Peyer's patch (tissue), 4 donors: ENCODE measurements around the gene SLC44A3. TPM values are rescaled to one million over a fixed set of nuclear protein-coding genes. Genes with fewer than 3 reads are reported as not detected.

ENCODE experiments used
- DNase-seq, 3 donors: peaks; one replicate each; pipeline ENCODE4 v3.0.0-alpha.2; 2017 to 2019
- H3K27ac ChIP-seq, 4 donors: fragments of 200-600 bp; sonication (generic); one replicate each; pipeline ENCODE4 v1.5.1; 2016 to 2019
- H3K27me3 ChIP-seq, 2 donors: fragments of 200-600 bp; sonication (generic); one replicate each; pipeline ENCODE4 v1.5.1; 2019
- H3K36me3 ChIP-seq, 3 donors: fragments of 200-600 bp; sonication (generic); one replicate each; pipeline ENCODE4 v1.5.1; 2016 to 2019
- H3K4me1 ChIP-seq, 4 donors: fragments of 200-600 bp; sonication (generic); one replicate each; pipeline ENCODE4 v1.5.1; 2016 to 2019
- H3K4me3 ChIP-seq, 4 donors: fragments of 200-600 bp; sonication (generic); 1 replicate in 3 of 4; 2 replicates in 1 of 4; pipeline ENCODE4 v1.5.1; 2016 to 2019; ENCODE audit warnings: mild to moderate bottlenecking in 1 of 4
- H3K9me3 ChIP-seq, 4 donors: fragments of 200-600 bp; sonication (generic); one replicate each; pipeline ENCODE4 v1.5.1; 2016 to 2019; ENCODE audit warnings: mild to moderate bottlenecking in 1 of 4
- CTCF ChIP-seq, 6 experiments: fragments of 450-650 bp in 4 of 6; fragments of 200-600 bp in 2 of 6; sonication (generic) in 1 of 6; IDR thresholded peaks; one replicate each; pipeline ENCODE4 v1.5.1; 2017 to 2019; ENCODE audit warnings: antibody characterized with exemption in 6 of 6, mild to moderate bottlenecking in 3 of 6, moderate library complexity in 1 of 6
- POLR2A ChIP-seq, 2 donors: fragments of 450-650 bp; IDR thresholded peaks; one replicate each; pipeline ENCODE4 v1.5.1; 2017; ENCODE audit warnings: antibody characterized with exemption in 2 of 2, mild to moderate bottlenecking in 2 of 2, moderate library complexity in 2 of 2
- total RNA-seq, 4 donors: library from RNA; depleted of rRNA; stranded (reverse); fragments of >200 nt; gene quantifications; one replicate each; pipeline ENCODE4 v1.1.0, GENCODE V29; 2016

SLC44A3 gene
- total RNA-seq: 10 to 100 TPM; 26.4 to 49.0 (median 40.0) TPM

- peak in 3 of 6 experiments; percentile 10 to 28 (median 17) for TF ChIP-seq CTCF (IDR thresholded peaks at IDR 0.05)
- peak in 1 of 2 donors; percentile 51 for TF ChIP-seq POLR2A (IDR thresholded peaks at IDR 0.05)
- DNase-seq: peak in 2 of 3 donors; percentile 71 to 84
Measured at GRCh38 chr1:94819945-94820746, at the start of gene SLC44A3. TSS of gene SLC44A3 (plus strand) at chr1:94820357. CDS start at chr1:94820452, 95 bp downstream.

GRCh38 chr1:94772230-94772641 lies 47.9 kb upstream of the SLC44A3 start:
- DNase-seq: no peak
- Histone ChIP-seq H3K27ac (peak overlapping the region in 2 of 4 donors; percentile 47 to 56), H3K4me3 (no peak overlapping the region), H3K4me1 (no peaks in the 10 kb centered on the region), H3K36me3 (no peaks in the 10 kb centered on the region), H3K9me3 (no peaks in the 10 kb centered on the region), H3K27me3 (no peaks in the 10 kb centered on the region)
- no peak for TF ChIP-seq POLR2A (IDR thresholded peaks at IDR 0.05)
- TF ChIP-seq CTCF (IDR thresholded peaks at IDR 0.05): no peak

More at GRCh38 chr1:94819945-94820746, at the start of gene SLC44A3:
- no peaks in the 10 kb centered on the region for H3K27me3 ChIP-seq
- H3K4me1 ChIP-seq: peaks cover 0 to 12% (median 4%) of the 10 kb centered on the region in 4 donors
- peak within 1 kb of the TSS; percentile 45 to 92 (median 60) for H3K4me3 ChIP-seq
- H3K36me3 ChIP-seq: no peaks in the 10 kb centered on the region
- no peaks in the 10 kb centered on the region for H3K9me3 ChIP-seq
- peak within 1 kb of the TSS; percentile 13 to 96 (median 82) for H3K27ac ChIP-seq

- H3K36me3 ChIP-seq: no peaks in the 10 kb centered on the region
- TF ChIP-seq POLR2A (IDR thresholded peaks at IDR 0.05): no peak
- no peaks in the 10 kb centered on the region for H3K4me1 ChIP-seq
- DNase-seq: no peak
- no peak overlapping the region for H3K4me3 ChIP-seq
- H3K9me3 ChIP-seq: no peaks in the 10 kb centered on the region
- peak overlapping the region in 2 of 4 donors; percentile 47 to 54 for H3K27ac ChIP-seq
- H3K27me3 ChIP-seq: no peaks in the 10 kb centered on the region
Measured at GRCh38 chr1:94772845-94773244, 47.3 kb upstream of the SLC44A3 start.

GRCh38 chr1:94773296-94773809 lies 46.8 kb upstream of the SLC44A3 start:
- DNase-seq: no peak
- H3K36me3 ChIP-seq: no peaks in the 10 kb centered on the region
- no peaks in the 10 kb centered on the region for H3K4me1 ChIP-seq
- no peaks in the 10 kb centered on the region for H3K27me3 ChIP-seq
- no peaks in the 10 kb centered on the region for H3K9me3 ChIP-seq
- TF ChIP-seq POLR2A (IDR thresholded peaks at IDR 0.05): no peak
- no peak for TF ChIP-seq CTCF (IDR thresholded peaks at IDR 0.05)
- peak overlapping the region in 2 of 4 donors; percentile 47 to 54 for H3K27ac ChIP-seq
- H3K4me3 ChIP-seq: no peak overlapping the region

- no peaks in the 10 kb centered on the region for H3K9me3 ChIP-seq
- H3K4me3 ChIP-seq: no peak overlapping the region
- peak overlapping the region in 2 of 4 donors; percentile 7 to 54 for H3K27ac ChIP-seq
- no peaks in the 10 kb centered on the region for H3K36me3 ChIP-seq
- no peak for DNase-seq
- no peak for TF ChIP-seq POLR2A (IDR thresholded peaks at IDR 0.05)
- TF ChIP-seq CTCF (IDR thresholded peaks at IDR 0.05): no peak
- no peaks in the 10 kb centered on the region for H3K27me3 ChIP-seq
- H3K4me1 ChIP-seq: no peaks in the 10 kb centered on the region
Measured at GRCh38 chr1:94773931-94774422, 46.2 kb upstream of the SLC44A3 start.

- H3K36me3 ChIP-seq: no peaks in the 10 kb centered on the region
- no peaks in the 10 kb centered on the region for H3K4me1 ChIP-seq
- TF ChIP-seq POLR2A (IDR thresholded peaks at IDR 0.05): no peak
- TF ChIP-seq CTCF (IDR thresholded peaks at IDR 0.05): no peak
- no peak overlapping the region for H3K27ac ChIP-seq
- no peaks in the 10 kb centered on the region for H3K9me3 ChIP-seq
- H3K27me3 ChIP-seq: no peaks in the 10 kb centered on the region
- H3K4me3 ChIP-seq: no peak overlapping the region
- no peak for DNase-seq
Measured at GRCh38 chr1:94776474-94776873, 43.7 kb upstream of the SLC44A3 start.
